GM19395 (cell line): ENCODE measurements around the gene LYPD6.
A peak's percentile ranks its signal among the peaks of the same experiment; 100 is the strongest.

ENCODE experiments used
- ATAC-seq: cut with Tn5 transposase; IDR thresholded peaks from one replicate; pipeline ENCODE4 v1.9.1; 2021; ENCODE audit warnings: mild to moderate bottlenecking, moderate library complexity; ENCODE audit not compliant: unreplicated experiment

The LYPD6 gene

DNA sequence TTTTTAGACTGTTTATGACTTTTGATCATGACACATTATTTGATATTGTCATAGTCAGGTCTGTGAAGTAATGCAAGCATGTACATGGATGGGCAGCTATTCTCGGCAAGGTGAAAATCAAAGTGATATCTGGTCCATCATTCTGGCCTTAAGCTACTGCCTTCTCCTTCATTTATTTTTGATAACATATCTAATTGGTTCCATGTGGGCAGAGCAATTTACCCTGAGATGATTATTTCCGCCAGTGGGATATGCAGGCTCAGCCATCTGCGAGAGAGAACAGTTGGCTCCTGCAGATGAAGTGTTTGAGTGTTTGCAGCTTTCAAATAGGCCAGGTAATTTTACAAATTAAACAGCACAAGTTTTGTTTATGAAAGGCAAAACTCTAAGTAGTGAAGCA, 116.4 kb downstream of the LYPD6 start:
- ATAC-seq: no peak

DNA sequence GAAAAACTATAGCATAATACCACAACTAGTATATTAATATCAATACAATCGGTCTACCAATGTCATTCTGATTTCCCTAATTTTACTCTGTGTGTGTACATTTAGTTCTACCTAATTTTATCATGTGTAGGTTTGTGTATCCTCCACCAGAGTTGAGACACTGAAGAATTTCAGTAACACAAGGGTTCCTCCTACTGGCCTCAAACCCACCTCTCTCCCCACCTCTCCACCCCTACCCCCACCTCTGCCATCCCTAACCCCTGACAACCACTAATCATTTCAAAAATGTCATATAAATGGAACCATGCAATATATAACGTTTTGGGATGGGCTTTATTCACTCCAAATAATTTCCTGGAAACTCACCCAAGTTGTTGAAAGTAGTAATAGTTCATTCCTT, 117.9 kb downstream of the LYPD6 start:
- no peak for ATAC-seq

- ATAC-seq: no peak
Measured at GRCh38 chr2:149449017-149449416, 118.6 kb downstream of the LYPD6 start.

DNA sequence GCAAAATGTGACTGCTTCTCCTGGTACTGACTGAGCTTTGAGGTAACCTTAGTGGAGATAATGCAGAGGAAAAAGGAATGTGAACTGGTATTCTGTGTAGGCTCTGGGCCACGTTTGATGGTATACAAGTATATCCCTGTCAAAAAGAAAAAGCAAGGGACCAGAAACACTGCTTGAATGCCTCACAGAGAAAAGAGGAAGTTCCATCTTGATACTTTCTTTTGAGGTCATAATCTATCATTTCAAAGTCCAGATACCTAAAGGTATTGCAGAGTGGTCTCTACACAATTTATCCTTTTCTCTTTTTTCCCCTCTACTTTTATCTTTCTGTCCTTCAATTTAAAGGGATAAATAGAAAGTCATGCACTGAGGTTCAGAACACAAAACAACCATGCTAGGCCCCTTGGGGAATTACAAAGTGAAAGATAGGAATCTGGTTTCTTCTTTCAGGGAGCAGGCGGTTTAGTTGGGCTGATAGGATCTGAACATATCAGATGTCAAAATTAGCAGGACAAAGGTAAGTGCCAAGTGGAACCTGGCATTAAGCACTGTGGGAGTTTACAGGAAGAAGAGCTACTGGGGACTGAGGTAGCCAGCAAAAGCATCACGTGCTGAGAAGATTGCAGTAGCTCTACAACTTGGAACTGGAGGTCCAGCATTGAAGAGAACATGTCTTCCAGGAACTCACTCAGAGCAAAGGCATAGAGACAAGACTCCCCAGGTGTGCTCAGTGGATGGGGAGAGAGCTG, 121.2 kb downstream of the LYPD6 start:
- no peak for ATAC-seq

- no peak for ATAC-seq
Measured at GRCh38 chr2:149456285-149456684, 125.9 kb downstream of the LYPD6 start.

DNA sequence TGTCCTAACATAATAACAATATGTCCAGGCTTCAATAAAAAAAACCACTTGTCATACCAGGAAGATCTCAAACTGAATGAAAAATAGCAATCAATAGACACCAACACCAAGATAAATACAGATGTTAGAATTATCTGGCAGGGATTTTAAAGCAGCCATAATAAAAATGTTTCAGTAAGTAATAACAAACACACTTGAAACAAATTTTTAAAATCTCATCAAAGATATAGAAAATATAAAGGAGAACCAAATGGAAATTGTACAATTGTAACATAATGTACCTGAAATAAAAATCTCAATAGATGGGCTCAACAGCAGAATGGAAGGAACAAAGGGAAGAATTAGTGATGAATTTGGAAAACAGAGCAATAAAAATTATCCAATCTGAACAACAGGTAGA, 128.1 kb downstream of the LYPD6 start:
- ATAC-seq: no peak

- peak; percentile 99 for ATAC-seq
Measured at GRCh38 chr2:149463328-149464002, 133.1 kb downstream of the LYPD6 start.

- ATAC-seq: no peak
Measured at GRCh38 chr2:149464396-149464795, 134.0 kb downstream of the LYPD6 start.

- ATAC-seq: no peak
Measured at GRCh38 chr2:149465873-149466272, 135.5 kb downstream of the LYPD6 start.

DNA sequence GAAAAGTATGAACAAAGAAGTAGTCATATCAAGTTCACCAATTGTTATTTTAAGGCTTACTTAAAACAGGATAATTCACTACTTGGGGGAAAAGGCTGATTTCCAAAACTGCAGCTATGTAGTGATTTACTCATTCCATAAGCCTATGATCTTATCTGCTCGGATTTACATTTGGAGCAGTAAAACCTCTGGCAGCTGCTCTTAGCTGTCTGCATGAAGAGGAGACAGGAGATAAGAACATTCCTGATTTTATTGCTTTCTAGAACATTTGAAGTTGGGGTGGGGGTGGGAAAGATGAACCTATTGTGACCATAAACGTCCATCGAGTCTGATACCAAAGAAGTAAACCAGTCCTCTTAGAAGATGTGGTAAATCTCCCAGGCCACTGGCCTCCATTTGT, 136.2 kb downstream of the LYPD6 start:
- ATAC-seq: no peak

GRCh38 chr2:149467436-149467835, 137.0 kb downstream of the LYPD6 start:
- ATAC-seq: no peak

- no peak for ATAC-seq
Measured at GRCh38 chr2:149468636-149469035, 138.2 kb downstream of the LYPD6 start.

DNA sequence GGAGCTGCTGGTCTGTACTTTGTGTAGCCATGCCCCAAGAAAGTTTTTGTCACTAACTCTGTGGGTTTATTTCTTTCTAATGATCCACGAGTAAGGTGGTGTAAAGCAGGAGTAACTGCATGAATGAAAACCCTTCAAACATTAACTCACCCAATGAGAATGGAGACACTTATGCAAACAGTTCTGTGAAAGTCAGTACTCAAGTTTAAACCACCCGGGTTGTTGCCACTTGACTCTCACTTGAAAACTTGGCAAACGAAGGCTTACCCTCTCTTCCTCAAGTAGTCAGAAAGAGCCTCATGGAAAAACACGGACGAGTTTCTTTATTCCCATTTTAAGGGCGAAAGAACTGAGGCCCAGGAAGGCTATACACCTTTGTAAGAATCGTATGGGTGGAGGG, 139.7 kb downstream of the LYPD6 start:
- no peak for ATAC-seq

- ATAC-seq: no peak
Measured at GRCh38 chr2:149472413-149472812, 142.0 kb downstream of the LYPD6 start.

DNA sequence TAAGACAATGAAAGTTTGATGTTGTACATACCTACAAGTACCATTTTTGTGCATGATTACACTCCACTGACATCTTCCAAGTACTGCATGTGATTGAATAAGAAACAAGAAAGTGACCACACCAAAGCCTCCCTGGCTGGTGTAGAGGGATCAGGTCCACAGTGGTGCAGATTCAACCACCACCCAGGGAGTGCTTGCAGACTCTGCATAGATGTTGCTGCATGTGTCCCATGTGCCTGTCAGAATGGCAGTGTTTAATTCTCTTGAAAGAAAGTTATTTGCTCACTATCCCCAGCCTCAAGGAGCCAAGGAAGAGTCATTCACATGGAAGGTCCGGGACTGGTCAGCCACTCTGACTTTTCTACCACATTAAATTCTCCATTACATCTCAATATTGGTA, 142.7 kb downstream of the LYPD6 start:
- ATAC-seq: no peak

- no peak for ATAC-seq
Measured at GRCh38 chr2:149473521-149473920, 143.1 kb downstream of the LYPD6 start.

DNA sequence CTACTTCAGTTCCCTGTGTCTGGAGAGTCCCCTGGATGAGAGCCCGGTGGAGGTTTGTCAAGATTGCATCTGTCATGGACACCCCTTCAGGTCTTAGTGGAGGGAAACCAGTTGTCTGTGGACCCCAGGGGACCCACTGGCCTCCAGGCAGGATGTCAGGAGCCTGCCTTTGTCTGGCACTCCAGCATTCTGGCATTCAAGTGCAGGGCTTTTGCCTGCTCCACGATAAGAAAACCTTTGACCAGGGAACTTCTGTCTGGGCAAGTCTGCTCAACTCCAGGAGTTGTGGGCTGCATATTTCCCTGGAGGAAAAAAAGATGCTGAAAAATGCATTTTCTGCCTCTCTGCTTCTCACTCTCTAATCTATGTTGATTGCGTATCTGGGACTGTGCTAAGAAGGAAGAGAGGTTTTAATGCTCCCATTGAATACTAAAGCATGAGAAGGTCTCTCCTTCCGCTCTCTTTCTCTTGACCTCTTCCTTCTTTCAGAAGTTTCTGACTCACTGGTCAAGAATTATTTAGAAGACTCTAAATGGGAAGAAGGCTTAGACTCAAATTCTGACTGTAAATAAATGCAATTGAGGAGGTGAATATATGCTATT, 152.7 kb downstream of the LYPD6 start:
- ATAC-seq: no peak

- no peak for ATAC-seq
Measured at GRCh38 chr2:149486664-149487063, 156.3 kb downstream of the LYPD6 start.

- no peak for ATAC-seq
Measured at GRCh38 chr2:149487189-149487588, 156.8 kb downstream of the LYPD6 start.

DNA sequence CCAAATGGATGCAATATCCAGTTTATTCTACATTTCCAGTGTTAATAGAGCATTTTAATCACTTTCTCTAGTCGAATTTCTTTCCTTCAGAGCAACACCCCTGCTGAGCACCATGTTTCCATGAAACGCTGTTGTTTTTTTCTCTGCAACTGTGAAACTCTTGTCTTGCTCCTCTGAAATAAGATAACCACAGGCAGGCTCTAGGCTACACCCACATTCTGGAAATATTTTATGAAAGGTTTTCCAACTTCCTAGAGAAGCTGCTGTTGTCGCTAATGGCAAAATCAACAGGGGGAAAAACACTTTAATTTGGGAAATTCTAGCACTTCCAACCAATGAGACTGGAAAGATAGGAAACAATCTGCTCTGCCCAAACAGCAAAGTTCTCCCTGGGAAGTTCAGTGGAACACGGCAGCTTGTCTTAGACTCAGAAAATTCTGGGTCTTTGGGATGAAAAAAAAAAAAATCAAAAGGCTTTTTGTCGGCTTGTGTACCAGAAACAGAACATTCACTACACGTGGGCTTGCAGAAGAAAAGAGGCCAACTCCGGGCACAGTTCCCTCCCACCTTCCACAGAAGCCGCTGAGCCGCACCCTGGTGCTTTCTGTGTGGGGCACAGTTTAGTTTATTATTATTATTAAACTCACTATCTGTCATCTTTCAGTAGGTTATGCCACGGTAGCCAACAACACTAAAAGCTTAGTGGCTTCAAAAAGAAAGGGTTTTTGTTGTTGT, 158.5 kb downstream of the LYPD6 start:
- ATAC-seq: no peak

DNA sequence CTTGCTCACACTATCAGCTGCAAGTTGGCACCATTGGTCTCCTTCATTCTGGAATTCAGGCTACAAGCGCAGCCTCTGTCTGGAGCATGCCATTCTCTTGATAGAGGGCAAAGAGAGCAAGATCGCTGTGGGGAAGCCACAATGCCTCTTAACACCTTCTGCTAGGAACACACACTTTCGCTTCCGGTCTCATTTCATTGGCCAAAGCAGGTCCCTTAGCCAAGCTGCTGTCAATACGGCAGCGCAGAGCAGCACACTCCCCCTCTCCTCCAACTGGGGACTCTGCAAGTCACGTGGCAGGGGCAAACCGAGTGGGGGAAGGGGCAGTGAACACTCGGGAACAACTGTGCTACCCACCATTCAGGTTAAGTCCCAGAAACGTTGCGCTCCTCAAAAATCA, 159.1 kb downstream of the LYPD6 start:
- no peak for ATAC-seq

- no peak for ATAC-seq
Measured at GRCh38 chr2:149490296-149490695, 159.9 kb downstream of the LYPD6 start.
